Stimulated activated CD8-positive, alpha-beta memory T cell treated with anti-CD3 and anti-CD28 coated beads, Interleukin-15, amount 100 ng/mL, for 1 hour (primary cell): ENCODE results near the gene PCNX2.
"Not testable (repeated sequence)": the region's sequence is repeated elsewhere in the genome, so short reads cannot be mapped to it uniquely, and the experiment has no call there.

Experiments
- DNase-seq: peaks from one replicate; pipeline ENCODE4 v3.0.0-alpha.2; 2020; ENCODE audit warnings: low read depth

PCNX2 gene

GRCh38 chr1:233006108-233006507, 289.4 kb downstream of the PCNX2 start:
- DNase-seq, result no peak

GRCh38 chr1:233005703-233006102, 289.8 kb downstream of the PCNX2 start:
- DNase-seq, result no peak

- DNase-seq, result no peak
Measured at GRCh38 chr1:233005156-233005555, 290.4 kb downstream of the PCNX2 start.

GRCh38 chr1:233004451-233004850, 291.1 kb downstream of the PCNX2 start:
- DNase-seq, result no peak

- not testable (repeated sequence) for DNase-seq
Measured at GRCh38 chr1:233003638-233004037, 291.9 kb downstream of the PCNX2 start.

GRCh38 chr1:232999956-233000625, 295.4 kb downstream of the PCNX2 start:
- DNase-seq, result no peak

GRCh38 chr1:232998646-232999045, 296.9 kb downstream of the PCNX2 start:
- DNase-seq, result no peak

- DNase-seq, result no peak
Measured at GRCh38 chr1:232998138-232998537, 297.4 kb downstream of the PCNX2 start.

- DNase-seq, result no peak
Measured at GRCh38 chr1:232996143-232996542, 299.4 kb downstream of the PCNX2 start.

- DNase-seq, result no peak
Measured at GRCh38 chr1:232995189-232995588, 300.3 kb downstream of the PCNX2 start.

GRCh38 chr1:232993555-232993954, 302.0 kb downstream of the PCNX2 start:
- no peak for DNase-seq

GRCh38 chr1:232992227-232992626, 303.3 kb downstream of the PCNX2 start:
- DNase-seq, result no peak

- no peak for DNase-seq
Measured at GRCh38 chr1:232991238-232991637, 304.3 kb downstream of the PCNX2 start.

GRCh38 chr1:232990176-232991128, 305.1 kb downstream of the PCNX2 start:
- no peak for DNase-seq

- no peak for DNase-seq
Measured at GRCh38 chr1:232988572-232989040, 306.9 kb downstream of the PCNX2 start.

- DNase-seq, result no peak
Measured at GRCh38 chr1:232987774-232988140, 307.8 kb downstream of the PCNX2 start.

- no peak for DNase-seq
Measured at GRCh38 chr1:232987046-232987773, 308.3 kb downstream of the PCNX2 start.

- no peak for DNase-seq
Measured at GRCh38 chr1:232986527-232986922, 309.0 kb downstream of the PCNX2 start.

- DNase-seq, result no peak
Measured at GRCh38 chr1:232985882-232986526, 309.5 kb downstream of the PCNX2 start.

GRCh38 chr1:232984577-232985425, 310.7 kb downstream of the PCNX2 start:
- DNase-seq, result no peak
